GM12875 (cell line): ENCODE data around the gene PRDM2.

Source experiments
- H3K4me3 ChIP-seq: one replicate; pipeline ENCODE4 v1.5.1; 2011; ENCODE audit warnings: low read depth, low read length, control low read depth
- CTCF ChIP-seq: IDR thresholded peaks from 2 replicates; pipeline ENCODE4 v1.5.1; 2011; ENCODE audit warnings: low read depth, mild to moderate bottlenecking, control low read depth, inconsistent platforms, low read length, moderate library complexity, borderline replicate concordance; ENCODE audit not compliant: insufficient read depth

The PRDM2 gene

GRCh38 chr1:13819642-13820041, 119.7 kb downstream of the PRDM2 start:
- no peak overlapping the region for H3K4me3 ChIP-seq
- TF ChIP-seq CTCF, result no peak

DNA sequence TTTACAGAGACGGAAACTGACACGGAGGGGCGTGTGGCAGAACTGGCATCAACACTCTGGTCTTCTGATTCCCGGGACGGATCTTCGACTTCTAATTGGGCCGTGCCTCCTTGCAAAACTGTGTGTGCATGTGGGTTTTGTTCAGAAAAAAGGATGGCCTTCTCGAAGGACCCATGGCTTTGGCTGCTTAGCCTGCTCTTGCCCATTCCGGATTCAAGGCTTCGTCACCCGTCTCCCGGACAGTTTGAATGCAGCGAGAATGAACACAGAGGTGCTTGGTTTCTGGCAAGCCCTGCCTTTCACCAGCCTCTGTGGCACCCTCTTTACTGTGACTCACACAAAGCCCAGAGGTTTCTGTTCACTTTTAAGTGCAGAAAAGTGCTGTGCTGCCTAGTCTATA, 120.1 kb downstream of the PRDM2 start:
- no peak for TF ChIP-seq CTCF
- no peak overlapping the region for H3K4me3 ChIP-seq

- no peak for TF ChIP-seq CTCF
- H3K4me3 ChIP-seq, result no peak overlapping the region
These were observed 120.5 kb downstream of the PRDM2 start for GRCh38 chr1:13820456-13820855.

- H3K4me3 ChIP-seq, result no peak overlapping the region
- no peak for TF ChIP-seq CTCF
These were observed 123.3 kb downstream of the PRDM2 start for GRCh38 chr1:13823126-13823880.

- H3K4me3 ChIP-seq, result no peak overlapping the region
- TF ChIP-seq CTCF, result no peak
These were observed 123.9 kb downstream of the PRDM2 start for GRCh38 chr1:13823936-13824335.

- TF ChIP-seq CTCF, result no peak
- no peak overlapping the region for H3K4me3 ChIP-seq
These were observed 124.6 kb downstream of the PRDM2 start for GRCh38 chr1:13824626-13825025.

DNA sequence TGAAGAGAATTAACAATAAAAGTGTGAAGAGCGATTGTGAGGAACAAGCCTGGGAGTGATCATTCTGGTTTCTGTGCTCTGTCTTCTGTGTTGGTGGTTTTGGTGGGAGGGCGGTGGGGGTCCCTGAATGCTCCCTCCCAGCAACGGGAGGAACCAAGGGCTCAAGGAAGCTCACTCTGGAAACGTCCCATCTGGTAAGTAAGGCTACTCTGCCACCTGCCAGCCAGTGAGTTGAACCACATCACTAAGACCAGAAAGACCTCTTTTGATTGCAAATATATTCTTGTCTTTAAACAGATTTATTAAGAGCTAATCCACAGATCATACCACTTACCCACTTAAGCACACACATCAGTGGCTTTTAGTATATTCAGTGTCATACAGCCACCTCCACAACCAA, 125.0 kb downstream of the PRDM2 start:
- no peak overlapping the region for H3K4me3 ChIP-seq
- TF ChIP-seq CTCF, result no peak
